Upper lobe of right lung (tissue), 1 donor: ENCODE measurements around the gene ZPLD1. TPM values are rescaled to one million over a fixed set of nuclear protein-coding genes. Genes with fewer than 3 reads are reported as not detected.

Experiments
- ATAC-seq: fragments of 200-7000 bp; cut with Tn5 transposase; one replicate; pipeline ENCODE4 v1.9.1; 2020; ENCODE audit warnings: mild to moderate bottlenecking, moderate library complexity
- DNase-seq: peaks from one replicate; pipeline ENCODE4 v3.0.0-alpha.2; 2020
- H3K27ac ChIP-seq: fragments of 200-600 bp; one replicate; pipeline ENCODE4 v1.8.0; 2022
- H3K27me3 ChIP-seq: fragments of 200-600 bp; one replicate; pipeline ENCODE4 v1.8.0; 2022; ENCODE audit warnings: mild to moderate bottlenecking
- H3K36me3 ChIP-seq: fragments of 200-600 bp; one replicate; pipeline ENCODE4 v1.8.0; 2022
- H3K4me1 ChIP-seq: fragments of 200-600 bp; one replicate; pipeline ENCODE4 v1.8.0; 2022
- H3K4me3 ChIP-seq: fragments of 200-600 bp; one replicate; pipeline ENCODE4 v1.8.0; 2022; ENCODE audit warnings: mild to moderate bottlenecking
- H3K9me3 ChIP-seq: fragments of 200-600 bp; one replicate; pipeline ENCODE4 v1.8.0; 2022
- CTCF ChIP-seq: fragments of 200-600 bp; IDR thresholded peaks from one replicate; pipeline ENCODE4 v1.8.0; 2022; ENCODE audit warnings: antibody characterized with exemption
- intact Hi-C: fragments of 100-400 bp; cut with DNase I; formaldehyde crosslinking; loops from one replicate; pipeline ENCODE4 v1.11.0; 2022
- total RNA-seq: library from RNA; stranded (reverse); fragmentation: NEBNext Ultra II Directional; extraction: Animal tissue kit (Norgen Biotek cat#: 25700); gene quantifications from one replicate; pipeline ENCODE4 v1.2.1, GENCODE V29; 2021
- donor health status: DM: no; HTN: yes; CAD: no; lungs with severe emphysema.

ZPLD1 gene
- total RNA-seq, 1 donor from 2014 or later, result not detected

DNA sequence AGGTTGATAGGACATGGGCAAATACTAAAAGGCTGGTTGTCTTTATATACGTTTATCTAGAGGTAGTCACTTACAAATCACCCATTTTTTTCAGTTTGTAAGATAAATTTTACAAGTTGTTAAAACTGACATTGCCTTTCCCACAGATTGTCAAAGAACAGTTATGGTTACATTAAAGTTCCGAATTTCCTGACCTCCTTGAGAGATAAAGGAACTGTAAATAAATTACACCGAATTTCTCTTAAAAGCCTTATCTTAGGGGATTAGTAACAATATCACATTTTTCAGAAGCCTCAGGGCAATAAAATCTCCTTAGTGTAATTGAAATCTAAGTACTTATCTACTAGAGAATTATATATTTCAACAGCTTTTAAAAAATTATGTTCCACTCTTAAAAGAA, 49.5 kb downstream of the ZPLD1 start:
- no peak for DNase-seq
- no peak overlapping the region for H3K4me3 ChIP-seq
- no peak for ATAC-seq
- intact Hi-C loops, result no loop called here
- no peaks in the 10 kb centered on the region for H3K36me3 ChIP-seq
- no peak for TF ChIP-seq CTCF
- no peaks in the 10 kb centered on the region for H3K9me3 ChIP-seq
- H3K27ac ChIP-seq, result no peak overlapping the region
- H3K27me3 ChIP-seq, result no peaks in the 10 kb centered on the region
- H3K4me1 ChIP-seq, result peaks cover 4% of the 10 kb centered on the region

GRCh38 chr3:102485701-102486100, 50.9 kb downstream of the ZPLD1 start:
- no peak for ATAC-seq
- TF ChIP-seq CTCF, result no peak

DNA sequence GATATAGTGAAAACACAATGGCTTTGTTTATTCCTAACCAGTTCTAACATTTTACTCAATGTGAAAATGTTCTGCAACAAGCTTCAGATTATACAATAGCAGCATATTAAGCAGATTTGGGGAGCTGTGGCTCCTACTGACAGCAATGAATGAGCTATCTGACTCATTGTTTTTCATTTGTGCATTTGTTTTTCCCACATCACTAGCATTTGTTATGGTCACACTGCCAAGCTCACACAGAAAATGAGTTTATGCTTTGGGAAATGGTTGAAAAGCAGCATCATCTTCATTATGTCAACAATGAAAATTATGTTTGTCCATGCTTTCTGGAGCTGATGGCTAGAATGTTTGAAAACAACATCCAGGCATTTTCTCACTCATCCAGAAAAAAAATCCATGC, 53.5 kb downstream of the ZPLD1 start:
- TF ChIP-seq CTCF, result no peak
- Histone ChIP-seq H3K4me1 (no peaks in the 10 kb centered on the region), H3K9me3 (no peaks in the 10 kb centered on the region), H3K27ac (no peak overlapping the region), H3K36me3 (no peaks in the 10 kb centered on the region), H3K4me3 (no peak overlapping the region), H3K27me3 (no peaks in the 10 kb centered on the region)
- intact Hi-C loops, result no loop called here
- DNase-seq (no peak), ATAC-seq (no peak)

More at GRCh38 chr3:102485701-102486100, 50.9 kb downstream of the ZPLD1 start:
- Histone ChIP-seq H3K27me3 (no peaks in the 10 kb centered on the region), H3K9me3 (no peaks in the 10 kb centered on the region), H3K4me3 (no peak overlapping the region), H3K36me3 (no peaks in the 10 kb centered on the region), H3K27ac (no peak overlapping the region), H3K4me1 (no peaks in the 10 kb centered on the region)
- DNase-seq, result no peak
- intact Hi-C loops, result no loop called here

GRCh38 chr3:102492300-102492699, 57.5 kb downstream of the ZPLD1 start:
- no peaks in the 10 kb centered on the region for H3K27me3 ChIP-seq
- no peak overlapping the region for H3K4me3 ChIP-seq
- ATAC-seq (no peak), DNase-seq (peak; percentile 58)
- H3K4me1 ChIP-seq, result no peaks in the 10 kb centered on the region
- H3K9me3 ChIP-seq, result no peaks in the 10 kb centered on the region
- H3K27ac ChIP-seq, result no peak overlapping the region
- intact Hi-C loops, result no loop called here
- no peak for TF ChIP-seq CTCF
- no peaks in the 10 kb centered on the region for H3K36me3 ChIP-seq

- no peak for DNase-seq
- no peak overlapping the region for H3K27ac ChIP-seq
- intact Hi-C loops, result no loop called here
Measured at GRCh38 chr3:102497571-102497970, 62.8 kb downstream of the ZPLD1 start.

More at GRCh38 chr3:102497571-102497970, 62.8 kb downstream of the ZPLD1 start:
- no peak for TF ChIP-seq CTCF
- Histone ChIP-seq H3K9me3 (no peaks in the 10 kb centered on the region), H3K4me1 (no peaks in the 10 kb centered on the region), H3K4me3 (no peak overlapping the region), H3K27me3 (no peaks in the 10 kb centered on the region), H3K36me3 (no peaks in the 10 kb centered on the region)
- ATAC-seq, result no peak
